Activated T-cell treated with anti-CD3 and anti-CD28 coated beads for 24 hours (primary cell): Measurements from ENCODE around the gene WIPF3.

Experiments
- DNase-seq: peaks from one replicate; pipeline ENCODE4 v3.0.0-alpha.2; 2020; ENCODE audit warnings: low read depth

WIPF3 gene

GRCh38 chr7:29915481-29916215 lies 109.3 kb downstream of the WIPF3 start:
- DNase-seq = no peak

GRCh38 chr7:29917641-29918040 lies 111.3 kb downstream of the WIPF3 start:
- DNase-seq = no peak

GRCh38 chr7:29918850-29919249 lies 112.5 kb downstream of the WIPF3 start:
- DNase-seq = no peak

GRCh38 chr7:29919790-29920189 lies 113.5 kb downstream of the WIPF3 start:
- DNase-seq = no peak

- DNase-seq = no peak
These were observed 114.2 kb downstream of the WIPF3 start for GRCh38 chr7:29920491-29920890.

- peak; percentile 42 for DNase-seq
These were observed 115.2 kb downstream of the WIPF3 start for GRCh38 chr7:29921404-29922010.

- DNase-seq = no peak
These were observed 116.8 kb downstream of the WIPF3 start for GRCh38 chr7:29922921-29923700.

- DNase-seq = no peak
These were observed 117.7 kb downstream of the WIPF3 start for GRCh38 chr7:29924006-29924405.

GRCh38 chr7:29924684-29925083 lies 118.4 kb downstream of the WIPF3 start:
- no peak for DNase-seq

GRCh38 chr7:29926216-29926615 lies 119.9 kb downstream of the WIPF3 start:
- no peak for DNase-seq

GRCh38 chr7:29926741-29927140 lies 120.4 kb downstream of the WIPF3 start:
- no peak for DNase-seq

GRCh38 chr7:29929018-29929807 lies 122.9 kb downstream of the WIPF3 start:
- no peak for DNase-seq

GRCh38 chr7:29935111-29935510 lies 128.8 kb downstream of the WIPF3 start:
- DNase-seq = no peak

- no peak for DNase-seq
These were observed 130.8 kb downstream of the WIPF3 start for GRCh38 chr7:29937132-29937531.

- DNase-seq = no peak
These were observed 133.9 kb downstream of the WIPF3 start for GRCh38 chr7:29940199-29940598.

- no peak for DNase-seq
These were observed 139.0 kb downstream of the WIPF3 start for GRCh38 chr7:29945259-29945809.

- no peak for DNase-seq
These were observed 140.3 kb downstream of the WIPF3 start for GRCh38 chr7:29946428-29947186.

- no peak for DNase-seq
These were observed 142.3 kb downstream of the WIPF3 start for GRCh38 chr7:29948587-29948986.

GRCh38 chr7:29950480-29950879 lies 144.2 kb downstream of the WIPF3 start:
- no peak for DNase-seq

GRCh38 chr7:29951206-29951605 lies 144.9 kb downstream of the WIPF3 start:
- no peak for DNase-seq

- no peak for DNase-seq
These were observed 147.5 kb downstream of the WIPF3 start for GRCh38 chr7:29953726-29954347.
